CD4-positive, alpha-beta T cell treated with Interleukin-21 for 1 hour (primary cell): ENCODE results near the gene SYNRG.
A peak's percentile ranks its signal among the peaks of the same experiment; 100 is the strongest.
"Not testable (repeated sequence)": the region's sequence is repeated elsewhere in the genome, so short reads cannot be mapped to it uniquely, and the experiment has no call there.

Experiments
- DNase-seq: peaks from one replicate; pipeline ENCODE4 v3.0.0-alpha.2; 2020

SYNRG gene

GRCh38 chr17:37532756-37533155 lies 76.5 kb downstream of the SYNRG start:
- no peak for DNase-seq

- DNase-seq = no peak
Measured at GRCh38 chr17:37530420-37530819, 78.8 kb downstream of the SYNRG start.

- DNase-seq = peak; percentile 61
Measured at GRCh38 chr17:37527249-37527851, 81.9 kb downstream of the SYNRG start.

GRCh38 chr17:37523715-37524219 lies 85.5 kb downstream of the SYNRG start:
- DNase-seq = no peak

GRCh38 chr17:37521821-37522220 lies 87.4 kb downstream of the SYNRG start:
- DNase-seq = no peak

- no peak for DNase-seq
Measured at GRCh38 chr17:37520174-37520573, 89.0 kb downstream of the SYNRG start.

- DNase-seq = no peak
Measured at GRCh38 chr17:37519251-37519985, 89.8 kb downstream of the SYNRG start.

GRCh38 chr17:37518826-37519225 lies 90.4 kb downstream of the SYNRG start:
- no peak for DNase-seq

GRCh38 chr17:37517881-37518280 lies 91.3 kb downstream of the SYNRG start:
- no peak for DNase-seq

GRCh38 chr17:37516127-37516571 lies 93.1 kb downstream of the SYNRG start:
- DNase-seq = no peak

GRCh38 chr17:37513711-37514110 lies 95.5 kb downstream of the SYNRG start:
- no peak for DNase-seq

- DNase-seq = no peak
Measured at GRCh38 chr17:37512442-37513068, 96.7 kb downstream of the SYNRG start.

- DNase-seq = not testable (repeated sequence)
Measured at GRCh38 chr17:37511642-37512041, 97.6 kb downstream of the SYNRG start.

- no peak for DNase-seq
Measured at GRCh38 chr17:37510056-37510455, 99.2 kb downstream of the SYNRG start.

- DNase-seq = no peak
Measured at GRCh38 chr17:37507111-37507510, 102.1 kb downstream of the SYNRG start.

GRCh38 chr17:37506678-37507077 lies 102.5 kb downstream of the SYNRG start:
- no peak for DNase-seq

- DNase-seq = no peak
Measured at GRCh38 chr17:37505333-37505732, 103.9 kb downstream of the SYNRG start.

- no peak for DNase-seq
Measured at GRCh38 chr17:37503148-37503547, 106.1 kb downstream of the SYNRG start.

GRCh38 chr17:37502009-37502936 lies 106.9 kb downstream of the SYNRG start:
- DNase-seq = no peak

GRCh38 chr17:37500378-37500777 lies 108.8 kb downstream of the SYNRG start:
- DNase-seq = no peak

- DNase-seq = no peak
Measured at GRCh38 chr17:37494971-37495370, 114.2 kb downstream of the SYNRG start.

GRCh38 chr17:37494401-37494831 lies 114.8 kb downstream of the SYNRG start:
- no peak for DNase-seq
